Hepatocyte (in vitro differentiated cells): ENCODE measurements around the gene QSOX2. TPM values are rescaled to one million over a fixed set of nuclear protein-coding genes. Genes with fewer than 3 reads are reported as not detected.
A peak's percentile ranks its signal among the peaks of the same experiment; 100 is the strongest.

Source experiments
- DNase-seq: peaks from one replicate; pipeline ENCODE4 v3.0.0-alpha.2; 2016; ENCODE audit warnings: low spot score
- H2AFZ ChIP-seq: fragments of 200-600 bp; sonication (generic); 2 replicates; pipeline ENCODE4 v1.6.0; 2016; ENCODE audit warnings: antibody characterized with exemption, mild to moderate bottlenecking
- H3K27ac ChIP-seq: fragments of 200-600 bp; sonication (generic); 2 replicates; pipeline ENCODE4 v1.5.1; 2016; ENCODE audit warnings: mild to moderate bottlenecking
- H3K27me3 ChIP-seq: fragments of 200-600 bp; sonication (generic); 2 replicates; pipeline ENCODE4 v1.6.1; 2016
- H3K36me3 ChIP-seq: fragments of 200-600 bp; sonication (generic); replicated peaks from 2 replicates; pipeline ENCODE4 v1.5.1; 2016; ENCODE audit warnings: low read depth; ENCODE audit not compliant: insufficient read depth
- H3K4me1 ChIP-seq: fragments of 200-600 bp; sonication (generic); 2 replicates; pipeline ENCODE4 v1.5.1; 2016; ENCODE audit warnings: mild to moderate bottlenecking, moderate library complexity; ENCODE audit not compliant: insufficient read depth
- H3K4me2 ChIP-seq: fragments of 200-600 bp; sonication (generic); 2 replicates; pipeline ENCODE4 v1.6.0; 2016
- H3K4me3 ChIP-seq: fragments of 200-600 bp; sonication (generic); 2 replicates; pipeline ENCODE4 v1.5.1; 2016; ENCODE audit warnings: mild to moderate bottlenecking
- H3K79me2 ChIP-seq: fragments of 200-600 bp; sonication (generic); 2 replicates; pipeline ENCODE4 v1.6.0; 2017; ENCODE audit warnings: mild to moderate bottlenecking
- H3K9me2 ChIP-seq: fragments of 200-600 bp; sonication (generic); replicated peaks from 2 replicates; pipeline ENCODE4 v1.6.0; 2017; ENCODE audit warnings: mild to moderate bottlenecking; ENCODE audit not compliant: insufficient read depth
- H3K9me3 ChIP-seq: fragments of 200-600 bp; sonication (generic); 2 replicates; pipeline ENCODE4 v1.5.1; 2016; ENCODE audit warnings: low read depth, mild to moderate bottlenecking
- H4K20me1 ChIP-seq: fragments of 200-600 bp; sonication (generic); 2 replicates; pipeline ENCODE4 v1.6.0; 2016; ENCODE audit warnings: mild to moderate bottlenecking; ENCODE audit not compliant: insufficient read depth, poor library complexity, severe bottlenecking
- CTCF ChIP-seq: fragments of 200-600 bp; sonication (generic); IDR thresholded peaks from 2 replicates; pipeline ENCODE4 v1.5.1; 2016; ENCODE audit warnings: antibody characterized with exemption, mild to moderate bottlenecking; ENCODE audit not compliant: poor library complexity
- EZH2 ChIP-seq: fragments of 200-600 bp; sonication (generic); IDR thresholded peaks from 2 replicates; pipeline ENCODE4 v1.6.1; 2016; ENCODE audit warnings: antibody characterized with exemption, mild to moderate bottlenecking, borderline replicate concordance
- EZH2phosphoT487 ChIP-seq: fragments of 200-600 bp; sonication (generic); IDR thresholded peaks from one replicate; pipeline ENCODE4 v1.6.1; 2018; ENCODE audit warnings: antibody characterized with exemption, mild to moderate bottlenecking, low read depth, moderate library complexity; ENCODE audit not compliant: unreplicated experiment, severe bottlenecking
- WGBS: methylation state at CpG from one replicate; pipeline ENCODE4 v1.1.6; 2016; ENCODE audit warnings: low lambda C conversion rate; ENCODE audit errors: missing lambda C conversion rate; 5-methylcytosine and 5-hydroxymethylcytosine counted together
- polyA plus RNA-seq: library from polyadenylated mRNA; unstranded; fragments of >200 nt; fragmentation: Nextera tagmentation; extraction: Ambion mirVana; gene quantifications from 2 replicates; pipeline ENCODE4 v1.2.1, GENCODE V29; 2016
- total RNA-seq: library from RNA; depleted of rRNA; stranded (reverse); fragments of >200 nt; gene quantifications from 2 replicates; pipeline ENCODE4 v1.2.3, GENCODE V29; 2014

QSOX2 gene
- total and polyA plus RNA-seq, 2 experiments from 2014 or later, result 3.3 to 11.0 TPM

GRCh38 chr9:136200424-136200823 lies 45.2 kb downstream of the QSOX2 start:
- Histone ChIP-seq H3K4me3 (no peak overlapping the region), H2AFZ (no peak overlapping the region), H3K27me3 (peaks cover 91% of the 10 kb centered on the region), H3K4me1 (no peaks in the 10 kb centered on the region), H4K20me1 (peaks cover 4% of the 10 kb centered on the region), H3K36me3 (no peaks in the 10 kb centered on the region), H3K9me3 (no peaks in the 10 kb centered on the region), H3K79me2 (no peaks in the 10 kb centered on the region), H3K4me2 (no peak overlapping the region), H3K27ac (no peak overlapping the region), H3K9me2 (no peaks in the 10 kb centered on the region)
- 82% methylated on average over 19 of the region's 19 CpGs for WGBS
- TF ChIP-seq CTCF, result no peak
- TF ChIP-seq EZH2, result no peak
- no peak for TF ChIP-seq EZH2phosphoT487
- DNase-seq, result no peak

GRCh38 chr9:136199391-136200288 lies 46.0 kb downstream of the QSOX2 start:
- H3K9me2 ChIP-seq, result no peaks in the 10 kb centered on the region
- no peak for DNase-seq
- H3K27ac ChIP-seq, result no peak overlapping the region
- H3K36me3 ChIP-seq, result no peaks in the 10 kb centered on the region
- no peak overlapping the region for H2AFZ ChIP-seq
- no peaks in the 10 kb centered on the region for H3K4me1 ChIP-seq
- no peak overlapping the region for H3K4me2 ChIP-seq
- TF ChIP-seq CTCF (no peak), EZH2phosphoT487 (peak; percentile 41), EZH2 (peak; percentile 65)
- H4K20me1 ChIP-seq, result no peaks in the 10 kb centered on the region
- no peaks in the 10 kb centered on the region for H3K9me3 ChIP-seq
- 35% methylated on average over 68 of the region's 71 CpGs for WGBS
- H3K4me3 ChIP-seq, result no peak overlapping the region
- H3K27me3 ChIP-seq, result peaks cover 93% of the 10 kb centered on the region
- H3K79me2 ChIP-seq, result no peaks in the 10 kb centered on the region

DNA sequence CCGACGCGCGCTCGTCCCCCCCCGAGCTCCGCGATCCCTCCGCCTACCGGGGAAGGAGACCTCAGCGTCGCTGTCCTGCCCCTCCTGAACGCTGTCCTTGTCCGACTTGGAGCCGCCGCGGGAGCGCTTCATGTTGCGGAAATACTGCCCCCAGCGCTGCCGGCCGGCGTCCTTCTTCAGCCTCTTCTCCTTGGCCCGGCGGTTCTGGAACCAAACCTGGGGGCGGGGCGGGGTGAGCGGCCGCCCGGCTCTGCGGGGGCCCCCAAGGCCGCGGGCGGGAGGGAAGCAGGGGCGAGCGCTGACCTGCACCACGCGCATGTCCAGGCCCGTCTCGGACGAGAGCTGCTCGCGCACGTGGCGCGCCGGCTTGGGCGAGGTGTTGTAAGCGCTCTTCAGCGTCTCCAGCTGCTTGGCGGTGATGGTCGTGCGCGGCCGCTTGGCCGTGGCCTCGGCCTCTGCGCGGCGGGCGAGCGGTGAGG lies 47.0 kb downstream of the QSOX2 start:
- H3K27ac ChIP-seq, result no peak overlapping the region
- 7% methylated on average over 21 of the region's 62 CpGs for WGBS
- H3K27me3 ChIP-seq, result peaks cover 93% of the 10 kb centered on the region
- H3K4me1 ChIP-seq, result no peaks in the 10 kb centered on the region
- no peaks in the 10 kb centered on the region for H3K9me3 ChIP-seq
- H3K9me2 ChIP-seq, result no peaks in the 10 kb centered on the region
- no peak overlapping the region for H3K4me3 ChIP-seq
- H3K4me2 ChIP-seq, result peak overlapping the region; percentile 62
- H3K36me3 ChIP-seq, result no peaks in the 10 kb centered on the region
- no peaks in the 10 kb centered on the region for H3K79me2 ChIP-seq
- TF ChIP-seq EZH2 (peak; percentile 82), CTCF (no peak)
- H4K20me1 ChIP-seq, result no peaks in the 10 kb centered on the region
- no peak overlapping the region for H2AFZ ChIP-seq
- DNase-seq, result no peak
